ENCODE measurements around the gene CST6.

DNA sequence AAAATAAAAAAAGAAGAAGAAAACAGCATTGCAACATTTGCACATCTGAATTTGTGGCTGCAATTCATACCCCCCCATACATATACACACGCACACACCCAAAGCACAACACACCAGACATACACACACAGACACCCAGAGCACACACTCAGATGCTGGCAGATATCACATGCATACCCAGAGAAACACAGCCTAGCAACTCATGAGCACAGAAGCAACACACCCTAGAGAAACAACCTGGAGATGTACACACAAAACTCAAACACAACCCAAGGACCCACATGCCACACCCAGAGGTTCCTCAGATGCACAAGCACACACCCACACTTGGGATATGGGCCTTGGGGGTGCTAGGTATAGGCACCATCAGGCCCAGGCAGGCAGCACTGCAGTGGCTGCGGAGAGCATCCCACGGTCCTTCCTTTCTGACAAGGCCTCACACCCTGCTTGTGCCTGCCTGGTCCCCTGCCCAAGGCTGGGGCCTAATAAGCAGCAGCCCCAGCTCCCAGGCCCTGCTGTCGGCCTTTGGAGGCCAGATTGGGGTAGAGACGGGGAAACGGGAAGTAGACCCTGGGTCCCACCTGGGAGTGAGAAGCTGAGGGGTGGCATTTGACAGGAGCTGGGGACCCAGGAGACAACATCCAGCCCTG lies 3.1 kb downstream of the CST6 start:
- TF ChIP-seq, protein P1, sequence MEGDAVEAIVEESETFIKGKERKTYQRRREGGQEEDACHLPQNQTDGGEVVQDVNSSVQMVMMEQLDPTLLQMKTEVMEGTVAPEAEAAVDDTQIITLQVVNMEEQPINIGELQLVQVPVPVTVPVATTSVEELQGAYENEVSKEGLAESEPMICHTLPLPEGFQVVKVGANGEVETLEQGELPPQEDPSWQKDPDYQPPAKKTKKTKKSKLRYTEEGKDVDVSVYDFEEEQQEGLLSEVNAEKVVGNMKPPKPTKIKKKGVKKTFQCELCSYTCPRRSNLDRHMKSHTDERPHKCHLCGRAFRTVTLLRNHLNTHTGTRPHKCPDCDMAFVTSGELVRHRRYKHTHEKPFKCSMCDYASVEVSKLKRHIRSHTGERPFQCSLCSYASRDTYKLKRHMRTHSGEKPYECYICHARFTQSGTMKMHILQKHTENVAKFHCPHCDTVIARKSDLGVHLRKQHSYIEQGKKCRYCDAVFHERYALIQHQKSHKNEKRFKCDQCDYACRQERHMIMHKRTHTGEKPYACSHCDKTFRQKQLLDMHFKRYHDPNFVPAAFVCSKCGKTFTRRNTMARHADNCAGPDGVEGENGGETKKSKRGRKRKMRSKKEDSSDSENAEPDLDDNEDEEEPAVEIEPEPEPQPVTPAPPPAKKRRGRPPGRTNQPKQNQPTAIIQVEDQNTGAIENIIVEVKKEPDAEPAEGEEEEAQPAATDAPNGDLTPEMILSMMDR (IDR thresholded peaks at IDR 0.05): no peak
- no peak for TF ChIP-seq EZH2 (IDR thresholded peaks at IDR 0.05)

Data from neural progenitor cell (in vitro differentiated cells).